MCF 10A (cell line): ENCODE results near the gene SYDE1. TPM values are rescaled to one million over a fixed set of nuclear protein-coding genes. Genes with fewer than 3 reads are reported as not detected.

Experiments used
- BruUV-seq: library from RNA; stranded (reverse); fragments of 400-500 nt; replicated peaks from 2 replicates; lab custom pipeline; 2021; lab: Mats Ljungman, UMichigan
- CTCF ChIA-PET: fragments of 300-600 bp; sonication (Branson Sonifier 250); formaldehyde crosslinking; extraction: SDS; loops from one replicate; lab custom pipeline; 2021; ENCODE audit warnings: antibody characterized with exemption, inconsistent platforms; lab: Yijun Ruan, JAX
- POLR2A ChIA-PET: fragments of 300-600, 350-650 bp; sonication (Branson Sonifier 250); formaldehyde crosslinking; extraction: SDS; loops from one replicate; lab custom pipeline; 2020; ENCODE audit warnings: antibody characterized with exemption, inconsistent platforms; lab: Yijun Ruan, JAX
- DNase-seq: peaks from one replicate; pipeline ENCODE4 v3.0.0-alpha.2; 2018; ENCODE audit not compliant: unreplicated experiment
- H3K27ac Mint-ChIP-seq: one replicate; pipeline ENCODE4 v1.8.0; 2022; ENCODE audit warnings: mild to moderate bottlenecking, low read depth, mixed read lengths; ENCODE audit not compliant: unreplicated experiment
- H3K27me3 Mint-ChIP-seq: one replicate; pipeline ENCODE4 v1.8.0; 2022; ENCODE audit warnings: mixed read lengths; ENCODE audit not compliant: insufficient read depth, unreplicated experiment
- H3K36me3 Mint-ChIP-seq: one replicate; pipeline ENCODE4 v1.8.0; 2022; ENCODE audit warnings: mild to moderate bottlenecking, moderate library complexity, mixed read lengths; ENCODE audit not compliant: insufficient read depth, unreplicated experiment
- H3K4me1 Mint-ChIP-seq: one replicate; pipeline ENCODE4 v1.8.0; 2022; ENCODE audit warnings: mixed read lengths; ENCODE audit not compliant: insufficient read depth, unreplicated experiment
- H3K4me3 Mint-ChIP-seq: one replicate; pipeline ENCODE4 v1.8.0; 2022; ENCODE audit warnings: mild to moderate bottlenecking, moderate library complexity, mixed read lengths; ENCODE audit not compliant: unreplicated experiment
- H3K9me3 Mint-ChIP-seq: one replicate; pipeline ENCODE4 v1.8.0; 2022; ENCODE audit warnings: mixed read lengths; ENCODE audit not compliant: unreplicated experiment
- CTCF ChIP-seq: fragments of 200-600 bp; IDR thresholded peaks from one replicate; pipeline ENCODE4 v1.8.0; 2022; ENCODE audit warnings: antibody characterized with exemption, mild to moderate bottlenecking; ENCODE audit not compliant: unreplicated experiment
- intact Hi-C: fragments of 100-400 bp; cut with micrococcal nuclease; formaldehyde crosslinking; loops from 2 replicates; pipeline ENCODE4 v1.14.1; 2022
- total RNA-seq: library from RNA; stranded (reverse); gene quantifications from 2 replicates; pipeline ENCODE4 v1.2.3, GENCODE V29; 2022

The SYDE1 gene
- total RNA-seq, 1 experiment from 2014 or later = 24.2 TPM

- Mint-ChIP-seq H3K27me3 (peaks cover 17% of the 10 kb centered on the region), H3K27ac (no peak within 1 kb of the TSS), H3K36me3 (no peaks in the 10 kb centered on the region), H3K4me1 (no peaks in the 10 kb centered on the region), H3K4me3 (no peak within 1 kb of the TSS), H3K9me3 (no peaks in the 10 kb centered on the region)
- ChIA-PET POLR2A (no interaction called here), CTCF (interaction anchor here (0.6 to 4.4 kb wide), 4 partner anchors 10 to 979 kb away, joined by 3 to 29 read pairs (median 4); no protein-coding TSS in a partner anchor)
- TF ChIP-seq CTCF = no peak
- no peak for DNase-seq
- intact Hi-C loops = no loop called here
- no TSS peak for BruUV-seq
These were observed 25.3 kb upstream of the SYDE1 start, which contains the start of gene OR1I1 for GRCh38 chr19:15081911-15082310. OR1I1 (plus strand) TSS chr19:15082211; CDS start chr19:15087066, 4,855 bp downstream.

- H3K9me3 Mint-ChIP-seq = no peaks in the 10 kb centered on the region
- no peak overlapping the region for H3K4me3 Mint-ChIP-seq
- no peaks in the 10 kb centered on the region for H3K36me3 Mint-ChIP-seq
- H3K4me1 Mint-ChIP-seq = no peaks in the 10 kb centered on the region
- peaks cover 33% of the 10 kb centered on the region for H3K27me3 Mint-ChIP-seq
- no peak for TF ChIP-seq CTCF
- POLR2A ChIA-PET = interaction anchor here (1.1 kb wide), 1 partner anchor 63 kb away, joined by 3 read pairs; no protein-coding TSS in a partner anchor
- no peak for DNase-seq
- BruUV-seq = no TSS peak
- no peak overlapping the region for H3K27ac Mint-ChIP-seq
- CTCF ChIA-PET = interaction anchor here (1.2 kb wide), 1 partner anchor 64 kb away, joined by 5 read pairs; no protein-coding TSS in a partner anchor
- intact Hi-C loops = no loop called here
These were observed 20.0 kb upstream of the SYDE1 start for GRCh38 chr19:15087182-15087581.

- ChIA-PET CTCF (interaction anchor here (0.6 to 4.6 kb wide), 31 partner anchors 9 to 1212 kb away, joined by 3 to 38 read pairs (median 4); partner anchors contain the start of gene OR1I1), POLR2A (interaction anchor here (0.5 to 1.4 kb wide), 6 partner anchors 42 to 763 kb away, joined by 3 to 6 read pairs (median 3); partner anchors contain the start of gene AKAP8)
- TF ChIP-seq CTCF = peak; percentile 64
- Mint-ChIP-seq H3K36me3 (no peaks in the 10 kb centered on the region), H3K4me1 (no peaks in the 10 kb centered on the region), H3K27ac (no peak overlapping the region), H3K9me3 (no peaks in the 10 kb centered on the region), H3K27me3 (peaks cover 14% of the 10 kb centered on the region), H3K4me3 (no peak overlapping the region)
- no TSS peak for BruUV-seq
- intact Hi-C loops = loop anchor here (1.0 to 10.0 kb wide), 3 partner anchors 58 to 464 kb away; no protein-coding TSS in a partner anchor
- DNase-seq = peak; percentile 74
These were observed 15.1 kb upstream of the SYDE1 start for GRCh38 chr19:15091918-15092753.

- H3K9me3 Mint-ChIP-seq = no peaks in the 10 kb centered on the region
- no peaks in the 10 kb centered on the region for H3K4me1 Mint-ChIP-seq
- POLR2A ChIA-PET = interaction anchor here (0.5 to 1.4 kb wide), 2 partner anchors 33 to 326 kb away, joined by 3 read pairs; a partner anchor contains a TSS
- CTCF ChIA-PET = interaction anchor here (0.6 to 4.6 kb wide), 15 partner anchors 8 to 1138 kb away, joined by 3 to 38 read pairs (median 5); partner anchors contain the start of gene OR1I1
- H3K27me3 Mint-ChIP-seq = peaks cover 5% of the 10 kb centered on the region
- H3K36me3 Mint-ChIP-seq = no peaks in the 10 kb centered on the region
- no peak for TF ChIP-seq CTCF
- no peak overlapping the region for H3K4me3 Mint-ChIP-seq
- no TSS peak for BruUV-seq
- DNase-seq = no peak
- H3K27ac Mint-ChIP-seq = no peak overlapping the region
- intact Hi-C loops = loop anchor here (10.0 kb wide), 1 partner anchor 218 kb away; no protein-coding TSS in a partner anchor
These were observed 14.2 kb upstream of the SYDE1 start for GRCh38 chr19:15093001-15093400.
